ENCODE data around the gene SLC5A3.
A peak's percentile ranks its signal among the peaks of the same experiment; 100 is the strongest.

SLC5A3 gene

DNA sequence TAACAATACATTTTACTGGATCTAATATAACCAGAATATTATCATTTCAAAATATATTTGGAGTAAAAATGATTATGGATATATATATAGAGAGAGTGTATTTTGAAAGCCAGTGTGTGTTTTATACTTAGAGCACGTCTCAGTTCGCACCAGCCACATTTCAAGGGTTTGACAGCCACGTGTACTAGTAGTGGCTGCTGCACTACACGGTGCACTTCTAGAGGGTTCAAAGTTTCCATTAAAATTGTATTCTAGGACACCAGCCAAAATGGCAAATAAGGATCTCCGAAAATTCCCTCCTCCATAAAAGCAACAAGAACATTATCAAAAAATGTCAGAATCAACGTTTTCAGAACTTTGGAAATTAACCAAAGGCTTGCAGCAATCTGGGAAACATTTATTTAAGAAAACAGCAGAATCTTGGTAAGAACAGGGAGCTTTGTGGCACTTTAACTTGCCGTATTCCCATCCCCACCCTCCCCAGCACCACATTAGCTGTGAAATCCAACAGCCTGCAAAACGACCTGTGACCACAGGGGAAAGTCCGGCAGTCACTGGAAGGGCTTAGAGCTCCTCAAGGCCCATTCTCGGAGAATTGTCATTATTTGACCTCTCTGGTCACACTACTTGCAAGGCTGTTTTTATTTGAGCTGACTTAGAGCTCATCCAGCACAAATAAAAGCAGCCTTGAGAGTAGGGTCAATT, 33.5 kb upstream of the SLC5A3 start:
- H3K9me3 ChIP-seq (ENCODE audit: control insufficient read depth in 2 of 2, low read length in 2 of 2): no peaks in the 10 kb centered on the region
- peaks cover 4% of the 10 kb centered on the region for H3K4me1 ChIP-seq (ENCODE audit: control insufficient read depth, insufficient read depth, low read length)
- no peaks in the 10 kb centered on the region for H3K36me3 ChIP-seq (ENCODE audit: control insufficient read depth in 2 of 2, insufficient read depth in 2 of 2, low read length in 2 of 2)
- H3K27ac ChIP-seq (ENCODE audit: low read length): no peak overlapping the region
- no peak overlapping the region for H3K4me3 ChIP-seq (ENCODE audit: low read length in 2 of 2)
- peaks cover 0 to 4% of the 10 kb centered on the region in 2 donors for H3K27me3 ChIP-seq (ENCODE audit: control insufficient read depth in 1 of 2, insufficient read depth in 2 of 2, low read length in 2 of 2)
- H3K9ac ChIP-seq (ENCODE audit: low read length in 2 of 2): no peak overlapping the region

DNA sequence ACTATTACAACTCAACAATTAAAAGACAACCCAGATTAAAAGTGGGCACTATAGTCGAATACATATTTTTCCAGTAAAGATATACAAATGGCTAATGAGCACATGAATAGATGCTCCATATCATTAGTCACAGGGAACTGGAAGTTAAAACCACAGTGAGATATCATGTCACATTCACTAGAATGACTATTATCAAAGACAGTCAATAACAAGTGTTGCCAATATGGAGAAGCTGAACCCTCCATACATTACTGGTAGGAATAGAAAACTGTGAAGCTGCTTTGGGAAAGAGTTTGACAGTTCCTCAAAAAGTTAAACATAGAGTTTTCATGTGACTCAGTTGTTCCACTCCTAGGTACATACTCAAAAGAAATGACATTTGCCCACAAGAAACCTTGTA, 30.6 kb upstream of the SLC5A3 start:
- Histone ChIP-seq H3K36me3 (ENCODE audit: control insufficient read depth in 2 of 2, insufficient read depth in 2 of 2, low read length in 2 of 2) (no peaks in the 10 kb centered on the region), H3K9ac (ENCODE audit: low read length in 2 of 2) (no peak overlapping the region), H3K4me1 (ENCODE audit: control insufficient read depth, insufficient read depth, low read length) (peaks cover 4% of the 10 kb centered on the region), H3K4me3 (ENCODE audit: low read length in 2 of 2) (no peak overlapping the region), H3K27me3 (ENCODE audit: control insufficient read depth in 1 of 2, insufficient read depth in 2 of 2, low read length in 2 of 2) (no peaks in the 10 kb centered on the region), H3K27ac (ENCODE audit: low read length) (no peak overlapping the region), H3K9me3 (ENCODE audit: control insufficient read depth in 2 of 2, low read length in 2 of 2) (no peaks in the 10 kb centered on the region)

DNA sequence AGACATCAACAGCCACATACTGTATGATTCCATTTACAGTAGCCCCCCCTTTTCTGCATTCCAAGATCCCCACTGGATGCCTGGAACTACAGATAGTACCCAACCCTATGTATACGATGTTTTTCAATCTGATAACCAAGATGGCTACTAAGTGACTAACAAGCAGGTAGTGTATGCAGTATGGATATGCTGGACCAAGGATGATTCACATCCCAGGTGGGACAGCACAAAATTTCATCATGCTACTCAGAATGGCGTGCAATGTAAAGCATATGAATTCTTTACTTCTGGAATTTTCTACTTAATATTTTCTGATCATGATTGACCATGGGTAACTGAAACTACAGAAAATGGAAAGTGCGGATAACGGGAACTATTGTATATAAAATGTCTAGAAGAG, 30.0 kb upstream of the SLC5A3 start:
- H3K9me3 ChIP-seq (ENCODE audit: control insufficient read depth in 2 of 2, low read length in 2 of 2): no peaks in the 10 kb centered on the region

DNA sequence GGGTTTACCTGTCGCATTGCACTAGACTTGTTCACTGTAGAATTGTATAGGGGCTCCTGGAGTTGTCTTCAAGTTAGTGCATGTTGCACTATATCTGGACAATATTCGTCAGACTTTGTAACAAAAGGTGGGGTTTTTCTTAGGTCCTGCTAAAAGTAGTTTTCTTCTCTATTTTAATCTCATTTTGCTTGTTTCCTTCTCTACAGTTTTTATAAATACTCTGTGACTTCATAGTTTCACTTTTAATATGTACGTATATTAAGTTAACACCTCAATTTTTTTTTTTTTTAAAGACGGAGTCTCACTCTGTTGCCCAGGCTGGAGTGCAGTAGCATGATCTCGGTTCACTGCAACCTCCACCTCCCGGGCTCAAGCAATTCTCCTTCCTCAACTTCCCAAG, 26.5 kb upstream of the SLC5A3 start:
- no peaks in the 10 kb centered on the region for H3K4me1 ChIP-seq (ENCODE audit: control insufficient read depth, insufficient read depth, low read length)
- no peak overlapping the region for H3K4me3 ChIP-seq (ENCODE audit: low read length in 2 of 2)

More for the DNA sequence above, 30.0 kb upstream of the SLC5A3 start:
- H3K36me3 ChIP-seq (ENCODE audit: control insufficient read depth in 2 of 2, insufficient read depth in 2 of 2, low read length in 2 of 2): no peaks in the 10 kb centered on the region
- no peak overlapping the region for H3K27ac ChIP-seq (ENCODE audit: low read length)
- H3K9ac ChIP-seq (ENCODE audit: low read length in 2 of 2): no peak overlapping the region
- no peak overlapping the region for H3K4me3 ChIP-seq (ENCODE audit: low read length in 2 of 2)
- no peaks in the 10 kb centered on the region for H3K27me3 ChIP-seq (ENCODE audit: control insufficient read depth in 1 of 2, insufficient read depth in 2 of 2, low read length in 2 of 2)
- H3K4me1 ChIP-seq (ENCODE audit: control insufficient read depth, insufficient read depth, low read length): peaks cover 4% of the 10 kb centered on the region

DNA sequence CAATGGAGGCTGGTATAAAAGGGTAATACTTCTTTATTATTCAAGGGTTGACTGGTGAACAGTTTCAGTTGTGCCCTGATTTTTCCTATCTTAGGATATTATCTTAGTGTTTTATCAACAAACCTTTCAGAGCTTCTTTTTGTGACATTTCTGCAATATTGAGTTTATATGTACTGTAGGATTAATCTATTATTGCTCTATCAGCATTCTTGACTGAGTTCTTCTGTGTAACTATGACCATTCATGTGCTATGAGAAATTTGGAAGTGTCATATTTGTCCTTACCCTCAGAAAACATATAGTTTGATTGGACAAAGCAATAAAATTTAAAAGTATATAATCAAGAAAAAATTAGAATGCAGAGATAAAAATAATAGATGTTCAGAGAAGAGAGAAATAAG, 25.5 kb upstream of the SLC5A3 start:
- no peaks in the 10 kb centered on the region for H3K4me1 ChIP-seq (ENCODE audit: control insufficient read depth, insufficient read depth, low read length)
- no peaks in the 10 kb centered on the region for H3K36me3 ChIP-seq (ENCODE audit: control insufficient read depth in 2 of 2, insufficient read depth in 2 of 2, low read length in 2 of 2)
- no peaks in the 10 kb centered on the region for H3K27me3 ChIP-seq (ENCODE audit: control insufficient read depth in 1 of 2, insufficient read depth in 2 of 2, low read length in 2 of 2)
- no peak overlapping the region for H3K4me3 ChIP-seq (ENCODE audit: low read length in 2 of 2)
- H3K27ac ChIP-seq (ENCODE audit: low read length): no peak overlapping the region
- no peaks in the 10 kb centered on the region for H3K9me3 ChIP-seq (ENCODE audit: control insufficient read depth in 2 of 2, low read length in 2 of 2)
- H3K9ac ChIP-seq (ENCODE audit: low read length in 2 of 2): no peak overlapping the region

More for the DNA sequence above, 26.5 kb upstream of the SLC5A3 start:
- no peaks in the 10 kb centered on the region for H3K36me3 ChIP-seq (ENCODE audit: control insufficient read depth in 2 of 2, insufficient read depth in 2 of 2, low read length in 2 of 2)
- no peak overlapping the region for H3K27ac ChIP-seq (ENCODE audit: low read length)
- no peaks in the 10 kb centered on the region for H3K9me3 ChIP-seq (ENCODE audit: control insufficient read depth in 2 of 2, low read length in 2 of 2)
- H3K9ac ChIP-seq (ENCODE audit: low read length in 2 of 2): no peak overlapping the region
- H3K27me3 ChIP-seq (ENCODE audit: control insufficient read depth in 1 of 2, insufficient read depth in 2 of 2, low read length in 2 of 2): no peaks in the 10 kb centered on the region

DNA sequence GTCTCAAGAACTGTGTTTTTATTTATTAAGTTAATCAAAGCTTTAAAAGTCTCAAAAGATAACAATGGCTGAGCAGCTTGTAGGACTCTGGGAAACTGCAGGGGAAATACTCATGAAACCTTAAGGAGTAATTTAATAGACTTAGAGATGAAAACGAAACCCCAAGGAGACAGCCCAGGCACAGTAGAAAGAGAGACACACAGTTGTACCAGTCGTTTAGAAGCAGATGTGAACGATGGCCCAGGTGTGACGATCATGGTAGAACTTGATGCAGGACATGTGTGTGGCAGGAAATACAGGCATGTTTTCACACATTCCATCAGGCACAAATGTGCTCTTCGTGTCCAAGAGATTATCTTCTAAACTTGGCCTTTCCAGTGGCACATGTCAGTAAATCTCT, 21.2 kb upstream of the SLC5A3 start:
- Histone ChIP-seq H3K4me1 (ENCODE audit: control insufficient read depth, insufficient read depth, low read length) (no peaks in the 10 kb centered on the region), H3K27ac (ENCODE audit: low read length) (no peak overlapping the region), H3K9me3 (ENCODE audit: control insufficient read depth in 2 of 2, low read length in 2 of 2) (no peaks in the 10 kb centered on the region), H3K4me3 (ENCODE audit: low read length in 2 of 2) (no peak overlapping the region), H3K36me3 (ENCODE audit: control insufficient read depth in 2 of 2, insufficient read depth in 2 of 2, low read length in 2 of 2) (no peaks in the 10 kb centered on the region), H3K27me3 (ENCODE audit: control insufficient read depth in 1 of 2, insufficient read depth in 2 of 2, low read length in 2 of 2) (no peaks in the 10 kb centered on the region), H3K9ac (ENCODE audit: low read length in 2 of 2) (no peak overlapping the region)

DNA sequence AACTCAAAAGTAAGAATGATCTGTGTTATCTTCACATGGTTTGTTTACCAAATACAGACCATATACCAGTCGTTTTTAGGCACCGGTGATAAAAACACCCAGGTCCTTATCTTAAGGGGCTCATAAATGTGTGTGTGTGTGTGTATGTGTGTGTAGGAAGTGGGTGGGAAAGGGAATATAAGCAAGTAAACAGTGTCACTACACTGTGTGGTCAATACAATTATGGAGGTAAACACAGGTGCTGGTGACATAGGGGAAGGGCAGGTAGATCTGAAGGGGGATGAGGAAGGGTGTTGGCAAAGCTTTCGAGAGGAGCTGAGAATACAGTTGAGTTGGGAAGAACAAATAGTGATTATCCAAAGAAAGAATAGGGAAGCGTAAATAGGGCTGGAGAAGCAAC, 19.1 kb upstream of the SLC5A3 start:
- Histone ChIP-seq H3K27ac (ENCODE audit: low read length) (no peak overlapping the region), H3K9me3 (ENCODE audit: control insufficient read depth in 2 of 2, low read length in 2 of 2) (no peaks in the 10 kb centered on the region), H3K4me1 (ENCODE audit: control insufficient read depth, insufficient read depth, low read length) (no peaks in the 10 kb centered on the region), H3K4me3 (ENCODE audit: low read length in 2 of 2) (no peak overlapping the region), H3K27me3 (ENCODE audit: control insufficient read depth in 1 of 2, insufficient read depth in 2 of 2, low read length in 2 of 2) (no peaks in the 10 kb centered on the region), H3K36me3 (ENCODE audit: control insufficient read depth in 2 of 2, insufficient read depth in 2 of 2, low read length in 2 of 2) (no peaks in the 10 kb centered on the region), H3K9ac (ENCODE audit: low read length in 2 of 2) (no peak overlapping the region)

DNA sequence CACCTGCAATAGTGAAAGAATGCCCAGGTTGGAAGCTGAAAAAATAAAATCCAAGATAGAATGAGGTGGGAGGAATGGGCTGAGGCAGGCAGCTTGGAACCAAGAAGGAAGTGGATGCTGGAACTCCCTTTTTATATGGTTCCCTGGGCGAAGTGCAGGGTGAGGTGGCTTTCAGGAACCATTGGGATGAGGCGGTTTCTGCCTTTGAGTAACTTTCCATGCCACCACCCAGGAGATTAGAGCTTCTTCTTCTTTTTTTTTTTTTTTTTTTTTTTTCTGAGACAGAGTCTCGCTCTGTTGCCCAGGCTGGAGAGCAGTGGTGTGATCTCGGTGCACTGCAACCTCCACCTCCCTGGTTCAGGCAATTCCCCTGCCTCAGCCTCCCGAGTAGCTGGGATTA, 17.8 kb upstream of the SLC5A3 start:
- Histone ChIP-seq H3K9me3 (ENCODE audit: control insufficient read depth in 2 of 2, low read length in 2 of 2) (no peaks in the 10 kb centered on the region), H3K36me3 (ENCODE audit: control insufficient read depth in 2 of 2, insufficient read depth in 2 of 2, low read length in 2 of 2) (no peaks in the 10 kb centered on the region), H3K4me1 (ENCODE audit: control insufficient read depth, insufficient read depth, low read length) (no peaks in the 10 kb centered on the region), H3K9ac (ENCODE audit: low read length in 2 of 2) (no peak overlapping the region), H3K27me3 (ENCODE audit: control insufficient read depth in 1 of 2, insufficient read depth in 2 of 2, low read length in 2 of 2) (no peaks in the 10 kb centered on the region), H3K27ac (ENCODE audit: low read length) (no peak overlapping the region), H3K4me3 (ENCODE audit: low read length in 2 of 2) (no peak overlapping the region)

DNA sequence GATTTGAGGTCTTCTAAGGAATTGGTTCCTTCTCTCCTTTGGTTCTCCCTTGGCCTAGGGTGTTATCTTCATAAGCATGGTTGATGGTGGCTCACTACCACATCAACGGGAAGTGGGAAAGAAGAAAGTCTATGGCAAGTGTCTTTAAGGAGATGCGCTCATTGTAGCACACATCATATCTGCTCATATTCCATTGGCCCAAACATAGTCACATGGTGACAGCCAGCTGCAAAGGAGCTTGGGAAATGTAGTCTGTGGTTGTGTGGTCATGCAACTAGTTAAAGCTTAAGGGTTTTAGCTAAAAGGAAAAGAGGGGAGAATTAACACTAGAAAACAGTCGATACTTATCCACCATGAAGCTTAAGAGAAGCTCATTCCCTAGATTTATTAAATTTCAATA, 11.4 kb upstream of the SLC5A3 start:
- Histone ChIP-seq H3K9ac (ENCODE audit: low read length in 2 of 2) (no peak overlapping the region), H3K4me3 (ENCODE audit: low read length in 2 of 2) (no peak overlapping the region), H3K27me3 (ENCODE audit: control insufficient read depth in 1 of 2, insufficient read depth in 2 of 2, low read length in 2 of 2) (no peaks in the 10 kb centered on the region), H3K36me3 (ENCODE audit: control insufficient read depth in 2 of 2, insufficient read depth in 2 of 2, low read length in 2 of 2) (no peaks in the 10 kb centered on the region), H3K27ac (ENCODE audit: low read length) (no peak overlapping the region), H3K9me3 (ENCODE audit: control insufficient read depth in 2 of 2, low read length in 2 of 2) (no peaks in the 10 kb centered on the region), H3K4me1 (ENCODE audit: control insufficient read depth, insufficient read depth, low read length) (no peaks in the 10 kb centered on the region)

DNA sequence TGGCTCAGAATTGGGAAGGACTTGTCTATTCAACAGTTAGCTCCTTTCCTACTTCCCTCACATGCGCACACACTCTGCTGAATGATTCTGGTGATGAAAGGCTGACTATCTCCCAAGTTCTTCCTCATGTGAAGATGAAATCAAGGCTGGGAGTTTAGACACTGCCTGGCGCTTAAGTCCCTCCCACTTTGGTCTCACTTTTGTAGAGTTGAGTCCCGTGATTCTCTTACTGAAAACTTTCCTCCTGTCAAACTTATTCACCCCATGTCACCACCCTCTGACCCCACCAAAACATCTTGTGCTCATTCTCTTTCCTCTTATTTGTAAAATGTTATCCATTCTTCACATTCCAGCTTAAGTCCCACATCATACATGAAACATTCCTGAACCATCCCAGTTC, 8.4 kb upstream of the SLC5A3 start:
- Histone ChIP-seq H3K4me1 (ENCODE audit: control insufficient read depth, insufficient read depth, low read length) (no peaks in the 10 kb centered on the region), H3K4me3 (ENCODE audit: low read length in 2 of 2) (no peak overlapping the region), H3K36me3 (ENCODE audit: control insufficient read depth in 2 of 2, insufficient read depth in 2 of 2, low read length in 2 of 2) (no peaks in the 10 kb centered on the region), H3K27me3 (ENCODE audit: control insufficient read depth in 1 of 2, insufficient read depth in 2 of 2, low read length in 2 of 2) (no peaks in the 10 kb centered on the region), H3K9me3 (ENCODE audit: control insufficient read depth in 2 of 2, low read length in 2 of 2) (no peaks in the 10 kb centered on the region), H3K9ac (ENCODE audit: low read length in 2 of 2) (no peak overlapping the region), H3K27ac (ENCODE audit: low read length) (no peak overlapping the region)

DNA sequence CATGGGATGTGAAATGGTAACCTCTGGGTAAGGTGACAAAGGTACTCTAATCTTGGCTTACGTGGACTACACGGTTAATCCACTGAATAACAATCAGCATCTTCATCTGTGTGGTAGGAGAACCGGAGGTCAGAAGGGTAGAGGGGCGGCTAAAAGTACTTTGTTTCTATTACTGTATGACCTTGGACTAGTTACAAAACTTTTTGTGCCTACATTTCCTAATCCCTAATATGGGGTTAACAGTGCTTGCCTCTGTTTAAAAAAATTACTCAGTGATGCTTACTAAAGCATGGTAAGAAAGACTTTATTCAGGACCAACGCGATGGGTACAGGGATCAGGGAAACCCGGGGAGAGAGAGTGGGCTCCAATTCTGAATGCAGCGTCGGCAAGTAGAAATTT, 1.7 kb upstream of the SLC5A3 start:
- Histone ChIP-seq H3K27ac (ENCODE audit: low read length) (peak overlapping the region; percentile 64), H3K27me3 (ENCODE audit: control insufficient read depth in 1 of 2, insufficient read depth in 2 of 2, low read length in 2 of 2) (no peaks in the 10 kb centered on the region), H3K36me3 (ENCODE audit: control insufficient read depth in 2 of 2, insufficient read depth in 2 of 2, low read length in 2 of 2) (no peaks in the 10 kb centered on the region), H3K4me1 (ENCODE audit: control insufficient read depth, insufficient read depth, low read length) (peaks cover 13% of the 10 kb centered on the region), H3K4me3 (ENCODE audit: low read length in 2 of 2) (no peak overlapping the region), H3K9ac (ENCODE audit: low read length in 2 of 2) (no peak overlapping the region), H3K9me3 (ENCODE audit: control insufficient read depth in 2 of 2, low read length in 2 of 2) (no peaks in the 10 kb centered on the region)

All from stomach smooth muscle (tissue), 2 donors.